ENCODE results near the gene SEC16A.

- TF ChIP-seq POLR2A (IDR thresholded peaks at IDR 0.05) (no peak), CTCF (IDR thresholded peaks at IDR 0.05) (no peak)
Observed at GRCh38 chr9:136496801-136497620, 14.2 kb upstream of the SEC16A start.

Data from body of pancreas (tissue), 4 donors.